LNCAP (cell line): ENCODE results near the gene SH2B2.
"Not testable (repeated sequence)": the region's sequence is repeated elsewhere in the genome, so short reads cannot be mapped to it uniquely, and the experiment has no call there.

Experiments
- TF ChIP-seq, protein P1 (sequence below): fragments of 450-650 bp; IDR thresholded peaks from 2 replicates; pipeline ENCODE4 v1.5.1; 2017; ENCODE audit warnings: mild to moderate bottlenecking

Gene SH2B2

GRCh38 chr7:102320181-102320580, 33.5 kb downstream of the SH2B2 start:
- TF ChIP-seq, protein P1, sequence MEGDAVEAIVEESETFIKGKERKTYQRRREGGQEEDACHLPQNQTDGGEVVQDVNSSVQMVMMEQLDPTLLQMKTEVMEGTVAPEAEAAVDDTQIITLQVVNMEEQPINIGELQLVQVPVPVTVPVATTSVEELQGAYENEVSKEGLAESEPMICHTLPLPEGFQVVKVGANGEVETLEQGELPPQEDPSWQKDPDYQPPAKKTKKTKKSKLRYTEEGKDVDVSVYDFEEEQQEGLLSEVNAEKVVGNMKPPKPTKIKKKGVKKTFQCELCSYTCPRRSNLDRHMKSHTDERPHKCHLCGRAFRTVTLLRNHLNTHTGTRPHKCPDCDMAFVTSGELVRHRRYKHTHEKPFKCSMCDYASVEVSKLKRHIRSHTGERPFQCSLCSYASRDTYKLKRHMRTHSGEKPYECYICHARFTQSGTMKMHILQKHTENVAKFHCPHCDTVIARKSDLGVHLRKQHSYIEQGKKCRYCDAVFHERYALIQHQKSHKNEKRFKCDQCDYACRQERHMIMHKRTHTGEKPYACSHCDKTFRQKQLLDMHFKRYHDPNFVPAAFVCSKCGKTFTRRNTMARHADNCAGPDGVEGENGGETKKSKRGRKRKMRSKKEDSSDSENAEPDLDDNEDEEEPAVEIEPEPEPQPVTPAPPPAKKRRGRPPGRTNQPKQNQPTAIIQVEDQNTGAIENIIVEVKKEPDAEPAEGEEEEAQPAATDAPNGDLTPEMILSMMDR = no peak

DNA sequence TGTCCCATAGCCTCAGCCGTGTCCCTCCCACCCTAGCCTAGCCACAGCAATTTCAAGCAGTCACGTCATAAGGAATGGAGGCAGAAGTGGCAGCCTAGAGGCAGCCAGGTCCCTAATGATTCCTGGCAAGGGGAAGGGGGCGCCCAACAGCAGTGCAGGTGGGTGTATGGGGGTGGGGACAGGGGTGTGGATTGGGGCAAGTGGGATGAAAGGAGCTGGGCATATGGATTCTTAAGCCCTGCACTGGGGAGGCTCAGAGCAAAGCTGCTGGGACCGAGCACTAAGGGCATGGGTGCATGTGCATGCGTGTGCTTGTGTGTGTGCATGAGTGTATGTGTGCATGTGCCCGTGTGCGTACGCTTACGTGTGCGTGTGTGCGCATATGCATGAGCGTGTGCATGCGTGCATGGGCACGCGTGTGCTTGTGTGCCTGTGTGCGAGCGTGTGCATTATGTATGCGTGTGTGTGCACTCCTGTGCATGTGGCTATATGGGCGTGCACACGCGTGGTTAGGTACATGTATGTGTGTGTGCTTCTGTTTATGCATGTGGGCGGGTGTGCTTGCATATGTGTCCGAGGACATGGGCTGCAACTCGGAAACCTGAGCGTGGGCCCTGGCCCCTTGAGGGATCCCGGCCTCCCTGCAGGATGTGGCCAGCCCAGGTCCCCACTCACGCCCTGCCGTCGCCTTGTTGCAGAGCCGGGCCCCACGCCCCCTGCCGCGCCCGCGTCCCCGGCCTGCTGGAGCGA, 34.1 kb downstream of the SH2B2 start:
- TF ChIP-seq, protein P1 = no peak

GRCh38 chr7:102321351-102322201, 34.9 kb downstream of the SH2B2 start:
- TF ChIP-seq, protein P1 = no peak

DNA sequence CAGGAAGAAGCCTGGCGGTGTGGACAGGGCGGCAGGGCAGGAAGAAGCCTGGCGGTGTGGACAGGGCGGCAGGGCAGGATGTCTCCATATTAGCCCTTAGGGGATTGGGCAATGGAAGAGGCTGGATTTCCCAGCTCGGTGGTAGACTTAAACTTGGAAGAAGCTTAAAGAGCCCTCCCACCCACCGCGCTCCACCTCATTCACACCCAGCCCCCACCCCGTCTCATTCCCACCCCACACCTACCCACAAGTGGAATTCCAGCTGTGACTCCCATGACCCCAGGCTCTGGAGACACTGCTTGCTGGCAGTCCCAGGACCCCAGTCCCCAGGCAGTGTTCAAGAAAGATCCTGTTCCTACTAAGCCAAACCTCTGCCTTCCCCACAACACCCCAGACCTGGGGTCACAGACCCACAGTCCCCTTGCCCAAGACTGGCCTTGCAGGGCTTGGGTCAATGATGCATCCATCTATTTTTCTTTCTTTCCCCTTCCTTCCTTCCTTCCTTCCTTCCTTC, 35.6 kb downstream of the SH2B2 start:
- TF ChIP-seq, protein P1 = no peak

DNA sequence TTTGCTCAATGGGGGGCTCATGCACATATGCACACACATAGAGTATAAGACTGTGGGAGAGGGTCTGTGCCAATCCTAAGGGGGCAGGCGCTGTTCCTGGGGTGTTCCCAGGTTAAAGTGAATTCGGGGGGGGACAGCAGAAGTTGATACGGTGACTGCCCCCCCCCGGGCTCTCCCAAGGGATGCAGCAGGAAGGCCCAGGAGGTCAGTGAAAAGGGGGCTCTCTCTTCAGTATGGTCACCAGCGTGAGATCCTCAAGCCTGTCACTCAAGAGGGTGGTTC, 37.2 kb downstream of the SH2B2 start:
- TF ChIP-seq, protein P1 = no peak

GRCh38 chr7:102326157-102326889, 39.7 kb downstream of the SH2B2 start:
- TF ChIP-seq, protein P1 = no peak

- TF ChIP-seq, protein P1 = not testable (repeated sequence)
Measured at GRCh38 chr7:102356344-102356743, 69.7 kb downstream of the SH2B2 start, which contains the start of gene SPDYE6. Gene SPDYE6 (minus strand): TSS chr7:102356444. CDS start chr7:102356023, 421 bp downstream.
